A549 (cell line): ENCODE measurements around the gene CEP76. TPM values are rescaled to one million over a fixed set of nuclear protein-coding genes. Genes with fewer than 3 reads are reported as not detected.

Experiments used
- ATAC-seq, 2 experiments: fragments of 200-7000 bp in 1 of 2; fragments of >200 bp in 1 of 2; cut with Nextera tagmentation in 1 of 2; cut with Tn5 transposase in 1 of 2; 3 replicates each; pipeline versions ENCODE4 v1.8.0 to v1.9.1; 2018 to 2020; ENCODE audit warnings: mild to moderate bottlenecking in 1 of 2, moderate library complexity in 1 of 2
- CTCF ChIA-PET: fragments of 300-600 bp; sonication (Branson Sonifier 250); formaldehyde crosslinking; extraction: SDS; loops from one replicate; lab custom pipeline; 2021; ENCODE audit warnings: antibody characterized with exemption, inconsistent platforms; lab: Yijun Ruan, JAX
- POLR2A ChIA-PET: fragments of 350-600 bp; formaldehyde crosslinking; extraction: SDS; loops from one replicate; lab custom pipeline; 2021; ENCODE audit warnings: antibody characterized with exemption, inconsistent platforms; lab: Yijun Ruan, JAX
- DNase-seq, 2 experiments: peaks; one replicate each; pipeline versions ENCODE4 v3.0.0 to v3.0.0-alpha.2; 2011 to 2016; ENCODE audit warnings: low read depth in 1 of 2, low spot score in 1 of 2
- FAIRE-seq: peaks from 2 replicates; lab custom pipeline; 2011; peaks lifted over from hg19 to GRCh38; lab: Jason Lieb, UNC
- H3K27ac ChIP-seq, 2 experiments: fragments of >200 bp; sonication (Bioruptor Twin); formaldehyde crosslinking; 3 replicates each; pipeline ENCODE4 v1.5.1; 2016 to 2017
- H3K4me1 ChIP-seq: fragments of >200 bp; sonication (Bioruptor Twin); formaldehyde crosslinking; 3 replicates; pipeline ENCODE4 v1.6.1; 2016
- H3K4me2 ChIP-seq: fragments of >200 bp; sonication (Bioruptor Twin); formaldehyde crosslinking; 3 replicates; pipeline ENCODE4 v1.6.1; 2016
- H3K4me3 ChIP-seq: fragments of >200 bp; sonication (Bioruptor Twin); formaldehyde crosslinking; 3 replicates; pipeline ENCODE4 v1.5.1; 2016
- H3K9me3 ChIP-seq: fragments of >200 bp; sonication (Bioruptor Twin); formaldehyde crosslinking; 3 replicates; pipeline ENCODE4 v1.6.1; 2016
- BHLHE40 ChIP-seq: IDR thresholded peaks from 2 replicates; pipeline ENCODE4 v1.6.1; 2012; ENCODE audit warnings: low read depth, low read length, inconsistent platforms
- CBX2 ChIP-seq: fragments of 200-600 bp; sonication (generic); IDR thresholded peaks from 2 replicates; pipeline ENCODE4 v1.6.1; 2016; ENCODE audit warnings: low read depth, mild to moderate bottlenecking, borderline replicate concordance
- CEBPB ChIP-seq, 2 experiments: fragments of >200 bp in 1 of 2; sonication (Bioruptor Twin) in 1 of 2; formaldehyde crosslinking in 1 of 2; IDR thresholded peaks; 2 replicates each; pipeline ENCODE4 v1.6.1; 2012 to 2016
- CHD2 ChIP-seq: fragments of 150-350 bp; IDR thresholded peaks from 2 replicates; pipeline ENCODE4 v1.6.1; 2014; ENCODE audit warnings: low read length; ENCODE audit not compliant: partially characterized antibody
- EHF ChIP-seq: fragments of 250-450 bp; sonication (Bioruptor Pico); IDR thresholded peaks from 2 replicates; pipeline ENCODE4 v1.5.0; 2020; ENCODE audit warnings: mild to moderate bottlenecking
- EHMT2 ChIP-seq: fragments of 200-600 bp; sonication (generic); IDR thresholded peaks from 2 replicates; pipeline ENCODE4 v1.6.1; 2016; ENCODE audit warnings: antibody characterized with exemption, low read depth, mild to moderate bottlenecking, moderate library complexity
- FOXS1 ChIP-seq: fragments of 250-450 bp; sonication (Bioruptor Pico); IDR thresholded peaks from 2 replicates; pipeline ENCODE4 v1.5.0; 2020; ENCODE audit warnings: mild to moderate bottlenecking, moderate library complexity
- HOXB13 ChIP-seq: fragments of 250-450 bp; sonication (Bioruptor Pico); IDR thresholded peaks from 2 replicates; pipeline ENCODE4 v1.5.0; 2020; ENCODE audit warnings: low read depth, mild to moderate bottlenecking, moderate library complexity
- JUNB ChIP-seq: fragments of >200 bp; sonication (Bioruptor Twin); formaldehyde crosslinking; IDR thresholded peaks from 2 replicates; pipeline ENCODE4 v1.6.1; 2016
- KDM1A ChIP-seq: fragments of 200-600 bp; sonication (generic); IDR thresholded peaks from 2 replicates; pipeline ENCODE4 v1.6.1; 2016; ENCODE audit warnings: low read depth, mild to moderate bottlenecking
- KDM5A ChIP-seq: fragments of 200-600 bp; sonication (generic); IDR thresholded peaks from 2 replicates; pipeline ENCODE4 v1.6.1; 2016; ENCODE audit warnings: antibody characterized with exemption, mild to moderate bottlenecking
- MAFK ChIP-seq: fragments of 450-650 bp; IDR thresholded peaks from 2 replicates; pipeline ENCODE4 v1.6.1; 2014; ENCODE audit not compliant: partially characterized antibody
- MAZ ChIP-seq: fragments of 150-350 bp; IDR thresholded peaks from 2 replicates; pipeline ENCODE4 v1.6.1; 2014; ENCODE audit warnings: antibody characterized with exemption, low read depth, low read length, borderline replicate concordance
- MYC ChIP-seq: IDR thresholded peaks from 2 replicates; pipeline ENCODE4 v1.6.1; 2012; ENCODE audit warnings: mild to moderate bottlenecking, inconsistent platforms, low read length, improper control_type of control experiment, borderline replicate concordance
- POLR2AphosphoS2 ChIP-seq: conservative IDR thresholded peaks from 2 replicates; pipeline ENCODE4 v1.6.1; 2012; ENCODE audit warnings: low read length, improper control_type of control experiment, inconsistent platforms
- RAD21 ChIP-seq, 2 experiments: fragments of >200 bp in 1 of 2; sonication (Bioruptor Twin) in 1 of 2; formaldehyde crosslinking in 1 of 2; IDR thresholded peaks in 1 of 2; conservative IDR thresholded peaks in 1 of 2; 2 replicates in 1 of 2; 3 replicates in 1 of 2; pipeline ENCODE4 v1.6.1; 2012 to 2018; ENCODE audit warnings: inconsistent platforms in 1 of 2
- RARB ChIP-seq: fragments of 250-450 bp; sonication (Bioruptor Pico); IDR thresholded peaks from 2 replicates; pipeline ENCODE4 v1.8.0; 2021; ENCODE audit warnings: mild to moderate bottlenecking, moderate library complexity
- RNF2 ChIP-seq: fragments of 200-600 bp; sonication (generic); IDR thresholded peaks from 2 replicates; pipeline ENCODE4 v1.6.1; 2016; ENCODE audit warnings: low read depth, mild to moderate bottlenecking, antibody characterized with exemption, moderate library complexity, borderline replicate concordance
- TP53 ChIP-seq: fragments of 250-450 bp; sonication (Bioruptor Pico); IDR thresholded peaks from 2 replicates; pipeline ENCODE4 v1.5.0; 2021; ENCODE audit warnings: mild to moderate bottlenecking, moderate library complexity
- ZC3H11A ChIP-seq: fragments of 450-650 bp; IDR thresholded peaks from 2 replicates; pipeline ENCODE4 v1.6.1; 2014; ENCODE audit warnings: antibody characterized with exemption, mild to moderate bottlenecking
- ZFP36 ChIP-seq: fragments of 450-650 bp; IDR thresholded peaks from 2 replicates; pipeline ENCODE4 v1.6.1; 2014; ENCODE audit warnings: borderline replicate concordance; ENCODE audit not compliant: partially characterized antibody
- WGBS: methylation state at CpG from one replicate; pipeline ENCODE4 v1.1.6; 2017; ENCODE audit errors: missing lambda C conversion rate; 5-methylcytosine and 5-hydroxymethylcytosine counted together
- polyA plus RNA-seq, 4 experiments: library from polyadenylated mRNA; depleted of rRNA in 3 of 4; stranded (reverse); fragments of >200 nt; fragmentation: RNase III in 1 of 4; extraction: RNeasy Plus Mini Kit Qiagen cat#74134 plus additional on column Dnase treatment in 1 of 4; gene quantifications; 2 replicates in 3 of 4; 3 replicates in 1 of 4; pipeline ENCODE4 v1.2.3, GENCODE V29; 2011 to 2017
- TF ChIP-seq, protein P1 (sequence below): fragments of 250-450 bp; sonication (Bioruptor Pico); IDR thresholded peaks from 2 replicates; pipeline ENCODE4 v1.5.0; 2021; ENCODE audit warnings: mild to moderate bottlenecking, moderate library complexity, borderline replicate concordance
- TF ChIP-seq, protein P2 (sequence below): IDR thresholded peaks from 2 replicates; pipeline ENCODE4 v1.6.1; 2012
- TF ChIP-seq, protein P3 (sequence below): fragments of 150-350 bp; IDR thresholded peaks from 2 replicates; pipeline ENCODE4 v1.6.1; 2014; ENCODE audit warnings: low read depth, mild to moderate bottlenecking, low read length
- TF ChIP-seq, protein P4 (sequence below): fragments of 250-450 bp; sonication (Bioruptor Pico); IDR thresholded peaks from 2 replicates; pipeline ENCODE4 v1.5.0; 2020; ENCODE audit warnings: low read depth, mild to moderate bottlenecking, moderate library complexity

Gene CEP76
- polyA plus RNA-seq, 2 of the 4 experiments (the other 2 are of a cell fraction): 7.8 to 13.1 TPM

DNA sequence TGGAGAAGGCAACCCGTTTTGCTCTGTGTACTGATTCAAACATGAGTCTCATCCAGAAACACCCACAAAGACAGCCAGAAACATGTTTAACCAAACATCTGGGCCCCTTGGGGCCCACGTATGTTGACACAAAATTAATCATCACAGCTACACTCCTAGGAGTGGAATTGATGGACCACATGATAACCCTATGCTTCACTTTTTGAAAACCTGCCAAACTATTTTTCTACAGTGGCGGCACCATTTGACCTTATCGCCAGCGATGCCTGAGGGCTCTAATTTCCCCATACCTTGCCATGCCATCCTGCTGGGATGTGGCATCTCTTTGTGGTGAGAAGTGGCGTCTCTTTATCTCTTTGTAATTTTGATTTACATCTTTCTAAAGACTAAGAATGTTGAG is 38.8 kb upstream of the CEP76 start (continued):
- TF ChIP-seq ZFP36 (no peak), EHF (no peak), MAFK (no peak), CBX2 (no peak), MYC (no peak), CEBPB (IDR thresholded peaks at IDR 0.05) (peak in 1 of 2 experiments; percentile 73; a peak in 3 of 4 replicates), RARB (CRISPR knock-in tag) (no peak), KDM1A (no peak), HOXB13 (CRISPR knock-in tag) (no peak), KDM5A (no peak), BHLHE40 (no peak), POLR2AphosphoS2 (no peak), CHD2 (no peak), MAZ (no peak), EHMT2 (no peak), ZC3H11A (no peak), TP53 (CRISPR knock-in tag) (no peak), JUNB (peak; percentile 74; the same call in 1 of the 2 replicates), RNF2 (no peak), FOXS1 (CRISPR knock-in tag) (no peak)
- TF ChIP-seq, protein P1, sequence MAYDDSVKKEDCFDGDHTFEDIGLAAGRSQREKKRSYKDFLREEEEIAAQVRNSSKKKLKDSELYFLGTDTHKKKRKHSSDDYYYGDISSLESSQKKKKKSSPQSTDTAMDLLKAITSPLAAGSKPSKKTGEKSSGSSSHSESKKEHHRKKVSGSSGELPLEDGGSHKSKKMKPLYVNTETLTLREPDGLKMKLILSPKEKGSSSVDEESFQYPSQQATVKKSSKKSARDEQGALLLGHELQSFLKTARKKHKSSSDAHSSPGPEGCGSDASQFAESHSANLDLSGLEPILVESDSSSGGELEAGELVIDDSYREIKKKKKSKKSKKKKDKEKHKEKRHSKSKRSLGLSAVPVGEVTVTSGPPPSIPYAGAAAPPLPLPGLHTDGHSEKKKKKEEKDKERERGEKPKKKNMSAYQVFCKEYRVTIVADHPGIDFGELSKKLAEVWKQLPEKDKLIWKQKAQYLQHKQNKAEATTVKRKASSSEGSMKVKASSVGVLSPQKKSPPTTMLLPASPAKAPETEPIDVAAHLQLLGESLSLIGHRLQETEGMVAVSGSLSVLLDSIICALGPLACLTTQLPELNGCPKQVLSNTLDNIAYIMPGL (CRISPR knock-in tag): no peak
- TF ChIP-seq, protein P2, sequence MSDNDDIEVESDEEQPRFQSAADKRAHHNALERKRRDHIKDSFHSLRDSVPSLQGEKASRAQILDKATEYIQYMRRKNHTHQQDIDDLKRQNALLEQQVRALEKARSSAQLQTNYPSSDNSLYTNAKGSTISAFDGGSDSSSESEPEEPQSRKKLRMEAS: peak; percentile 52; the same call in 1 of the 2 replicates
- TF ChIP-seq, protein P3, sequence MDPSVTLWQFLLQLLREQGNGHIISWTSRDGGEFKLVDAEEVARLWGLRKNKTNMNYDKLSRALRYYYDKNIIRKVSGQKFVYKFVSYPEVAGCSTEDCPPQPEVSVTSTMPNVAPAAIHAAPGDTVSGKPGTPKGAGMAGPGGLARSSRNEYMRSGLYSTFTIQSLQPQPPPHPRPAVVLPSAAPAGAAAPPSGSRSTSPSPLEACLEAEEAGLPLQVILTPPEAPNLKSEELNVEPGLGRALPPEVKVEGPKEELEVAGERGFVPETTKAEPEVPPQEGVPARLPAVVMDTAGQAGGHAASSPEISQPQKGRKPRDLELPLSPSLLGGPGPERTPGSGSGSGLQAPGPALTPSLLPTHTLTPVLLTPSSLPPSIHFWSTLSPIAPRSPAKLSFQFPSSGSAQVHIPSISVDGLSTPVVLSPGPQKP: no peak
- TF ChIP-seq, protein P4, sequence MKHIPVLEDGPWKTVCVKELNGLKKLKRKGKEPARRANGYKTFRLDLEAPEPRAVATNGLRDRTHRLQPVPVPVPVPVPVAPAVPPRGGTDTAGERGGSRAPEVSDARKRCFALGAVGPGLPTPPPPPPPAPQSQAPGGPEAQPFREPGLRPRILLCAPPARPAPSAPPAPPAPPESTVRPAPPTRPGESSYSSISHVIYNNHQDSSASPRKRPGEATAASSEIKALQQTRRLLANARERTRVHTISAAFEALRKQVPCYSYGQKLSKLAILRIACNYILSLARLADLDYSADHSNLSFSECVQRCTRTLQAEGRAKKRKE (CRISPR knock-in tag): no peak; the same call in 1 of the 2 replicates
- TF ChIP-seq, all 56 proteins: peak for 8

DNA sequence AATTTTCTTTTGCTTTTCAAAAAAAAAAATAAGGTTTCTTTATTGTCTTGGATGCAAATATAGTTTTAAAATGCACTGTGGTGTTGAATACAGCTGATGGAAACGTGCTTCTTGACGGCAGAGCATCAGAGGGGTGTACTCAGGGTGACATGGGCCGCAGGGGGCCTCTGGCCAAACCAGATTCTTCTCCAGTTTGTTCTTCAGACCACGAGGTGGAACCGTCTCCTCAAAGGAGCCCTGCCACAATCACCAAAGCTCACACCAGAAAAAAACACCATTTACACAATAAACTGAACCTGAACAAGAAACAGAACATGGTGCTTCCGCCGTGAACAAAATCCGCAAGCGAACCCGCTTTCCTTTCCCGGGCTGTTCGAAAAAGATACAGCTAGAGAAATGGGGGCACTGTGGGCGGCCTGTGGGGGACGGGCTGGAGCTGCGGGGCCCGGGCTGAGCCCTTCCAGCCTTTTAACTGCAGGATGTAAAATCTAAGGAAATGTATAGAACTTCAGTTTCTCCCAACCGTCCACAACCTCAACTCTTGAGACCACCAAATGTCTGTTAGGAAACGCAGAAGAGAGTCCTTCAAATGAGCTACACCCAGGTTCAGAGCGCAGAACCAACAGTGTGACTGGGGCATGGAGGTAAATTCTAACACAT is 34.9 kb upstream of the CEP76 start:
- no peak for DNase-seq
- ATAC-seq: no peak
- H3K4me2 ChIP-seq: no peak overlapping the region
- ChIA-PET POLR2A (interaction anchor here (0.5 kb wide), 1 partner anchor 210 kb away, joined by 3 read pairs; no protein-coding TSS in a partner anchor), CTCF (interaction anchor here (0.9 to 2.5 kb wide), 7 partner anchors 10 to 197 kb away, joined by 3 to 16 read pairs (median 3); no protein-coding TSS in a partner anchor)
- peaks cover 18% of the 10 kb centered on the region for H3K4me1 ChIP-seq
- no peaks in the 10 kb centered on the region for H3K9me3 ChIP-seq
- peak in 1 of 2 experiments; percentile 21; a peak in 1 of 5 replicates for TF ChIP-seq RAD21 (conservative IDR thresholded peaks at IDR 0.05 in 1 of 2, IDR thresholded peaks at IDR 0.05 in 1 of 2)
- TF ChIP-seq BHLHE40: no peak
- WGBS: 86% methylated on average over 19 of the region's 19 CpGs
- peak overlapping the region in 1 of 2 experiments; percentile 67; a peak in 3 of 6 replicates for H3K27ac ChIP-seq
- FAIRE-seq: no peak
- no peak overlapping the region for H3K4me3 ChIP-seq
